NCI-H1048 (cell line): ENCODE results near the gene C16orf78.
"Not testable (repeated sequence)": the region's sequence is repeated elsewhere in the genome, so short reads cannot be mapped to it uniquely, and the experiment has no call there.

Source experiments
- DNase-seq: peaks from one replicate; lab custom pipeline; 2025; lab: John Stamatoyannopoulos, UW

C16orf78 gene

GRCh38 chr16:49349446-49350168, 24.0 kb upstream of the C16orf78 start:
- DNase-seq = no peak

- DNase-seq = no peak
Observed at GRCh38 chr16:49350265-49351095, 23.1 kb upstream of the C16orf78 start.

- no peak for DNase-seq
Observed at GRCh38 chr16:49351096-49351487, 22.5 kb upstream of the C16orf78 start.

- no peak for DNase-seq
Observed at GRCh38 chr16:49352892-49353291, 20.7 kb upstream of the C16orf78 start.

- no peak for DNase-seq
Observed at GRCh38 chr16:49353680-49354079, 19.9 kb upstream of the C16orf78 start.

- DNase-seq = no peak
Observed at GRCh38 chr16:49354101-49354500, 19.5 kb upstream of the C16orf78 start.

- DNase-seq = no peak
Observed at GRCh38 chr16:49354991-49355390, 18.6 kb upstream of the C16orf78 start.

- no peak for DNase-seq
Observed at GRCh38 chr16:49355933-49356665, 17.5 kb upstream of the C16orf78 start.

GRCh38 chr16:49356728-49357488, 16.7 kb upstream of the C16orf78 start:
- DNase-seq = no peak

- no peak for DNase-seq
Observed at GRCh38 chr16:49359591-49359990, 14.0 kb upstream of the C16orf78 start.

GRCh38 chr16:49361731-49362130, 11.9 kb upstream of the C16orf78 start:
- DNase-seq = not testable (repeated sequence)

GRCh38 chr16:49362230-49362629, 11.4 kb upstream of the C16orf78 start:
- DNase-seq = no peak

GRCh38 chr16:49365711-49366509, 7.7 kb upstream of the C16orf78 start:
- DNase-seq = no peak

GRCh38 chr16:49366669-49367068, 6.9 kb upstream of the C16orf78 start:
- DNase-seq = no peak

GRCh38 chr16:49369651-49370611, 3.7 kb upstream of the C16orf78 start:
- no peak for DNase-seq

GRCh38 chr16:49376206-49376605, 2.6 kb downstream of the C16orf78 start:
- DNase-seq = no peak

- no peak for DNase-seq
Observed at GRCh38 chr16:49377196-49377755, 3.7 kb downstream of the C16orf78 start.

GRCh38 chr16:49378238-49378637, 4.6 kb downstream of the C16orf78 start:
- no peak for DNase-seq

GRCh38 chr16:49378816-49379215, 5.2 kb downstream of the C16orf78 start:
- DNase-seq = no peak

GRCh38 chr16:49382916-49383315, 9.3 kb downstream of the C16orf78 start:
- DNase-seq = no peak
